HepG2 (cell line): ENCODE measurements around the gene TACO1. TPM values are rescaled to one million over a fixed set of nuclear protein-coding genes. Genes with fewer than 3 reads are reported as not detected.
A peak's percentile ranks its signal among the peaks of the same experiment; 100 is the strongest.

ENCODE experiments used
- BCLAF1 ChIP-seq: fragments of 450-650 bp; IDR thresholded peaks from 2 replicates; pipeline ENCODE4 v1.6.1; 2017; ENCODE audit warnings: mild to moderate bottlenecking
- DBP ChIP-seq: sonication (generic); formaldehyde crosslinking; IDR thresholded peaks from 2 replicates; pipeline ENCODE4 v1.4.0; 2020; ENCODE audit warnings: missing genetic modification reagents; ENCODE audit errors: not compliant biosample characterization
- FOXA3 ChIP-seq: IDR thresholded peaks from 2 replicates; pipeline ENCODE4 v1.6.1; 2016; ENCODE audit warnings: missing genetic modification reagents, missing compliant biosample characterization
- HMG20B ChIP-seq: conservative IDR thresholded peaks from 2 replicates; pipeline ENCODE4 v1.6.1; 2016; ENCODE audit warnings: missing genetic modification reagents, missing compliant biosample characterization
- KDM4B ChIP-seq: sonication (generic); formaldehyde crosslinking; IDR thresholded peaks from 2 replicates; pipeline ENCODE4 v1.4.0; 2020; ENCODE audit warnings: missing genetic modification reagents
- NR2F1 ChIP-seq, 2 experiments: fragments of 450-650 bp in 1 of 2; formaldehyde crosslinking in 1 of 2; IDR thresholded peaks; 2 replicates each; pipeline versions ENCODE4 v1.5.0 to v1.6.1; 2016 to 2020; ENCODE audit warnings: mild to moderate bottlenecking in 1 of 2, missing compliant biosample characterization in 1 of 2, missing genetic modification reagents in 1 of 2, moderate library complexity in 1 of 2
- PAXIP1 ChIP-seq: sonication (generic); formaldehyde crosslinking; conservative IDR thresholded peaks from 2 replicates; pipeline ENCODE4 v1.4.0; 2020; ENCODE audit warnings: mild to moderate bottlenecking, missing genetic modification reagents, moderate library complexity
- SALL2 ChIP-seq: sonication (generic); formaldehyde crosslinking; IDR thresholded peaks from 2 replicates; pipeline ENCODE4 v1.8.1; 2023; ENCODE audit warnings: mild to moderate bottlenecking, missing genetic modification reagents, inconsistent platforms
- SMAD3 ChIP-seq: sonication (generic); formaldehyde crosslinking; IDR thresholded peaks from 2 replicates; pipeline ENCODE4 v1.4.0; 2020; ENCODE audit warnings: missing genetic modification reagents
- SOX13 ChIP-seq, 3 experiments: fragments of 450-650 bp in 1 of 3; sonication (generic) in 1 of 3; formaldehyde crosslinking in 1 of 3; IDR thresholded peaks in 2 of 3; conservative IDR thresholded peaks in 1 of 3; 2 replicates each; pipeline versions ENCODE4 v1.5.0 to v1.6.1; 2016 to 2020; ENCODE audit warnings: antibody characterized with exemption in 1 of 3, mild to moderate bottlenecking in 1 of 3, missing compliant biosample characterization in 1 of 3, missing genetic modification reagents in 1 of 3, moderate library complexity in 1 of 3
- TAF1 ChIP-seq: sonication (generic); formaldehyde crosslinking; IDR thresholded peaks from 2 replicates; pipeline ENCODE4 v1.4.0; 2020; ENCODE audit warnings: missing genetic modification reagents
- TRIM24 ChIP-seq: sonication (generic); formaldehyde crosslinking; IDR thresholded peaks from 2 replicates; pipeline ENCODE4 v1.8.0; 2022; ENCODE audit warnings: mild to moderate bottlenecking, missing genetic modification reagents
- WIZ ChIP-seq: sonication (generic); formaldehyde crosslinking; IDR thresholded peaks from 2 replicates; pipeline ENCODE4 v1.5.1; 2020; ENCODE audit warnings: mild to moderate bottlenecking, missing genetic modification reagents
- ZFAT ChIP-seq: sonication (generic); formaldehyde crosslinking; conservative IDR thresholded peaks from 2 replicates; pipeline ENCODE4 v1.8.1; 2023; ENCODE audit warnings: missing genetic modification reagents, inconsistent platforms
- ZFY ChIP-seq: sonication (generic); formaldehyde crosslinking; IDR thresholded peaks from 2 replicates; pipeline ENCODE4 v1.4.0; 2020; ENCODE audit warnings: missing genetic modification reagents
- ZNF280D ChIP-seq: sonication (generic); formaldehyde crosslinking; IDR thresholded peaks from 2 replicates; pipeline ENCODE4 v1.5.1; 2020; ENCODE audit warnings: mild to moderate bottlenecking, missing genetic modification reagents
- ZNF292 ChIP-seq: sonication (generic); formaldehyde crosslinking; IDR thresholded peaks from 2 replicates; pipeline ENCODE4 v1.8.1; 2022; ENCODE audit warnings: mild to moderate bottlenecking, low read depth, missing genetic modification reagents, borderline replicate concordance
- ZNF468 ChIP-seq: sonication (generic); formaldehyde crosslinking; IDR thresholded peaks from 2 replicates; pipeline ENCODE4 v1.8.0; 2022; ENCODE audit warnings: mild to moderate bottlenecking, moderate library complexity, missing genetic modification reagents
- polyA plus RNA-seq, 8 experiments: library from polyadenylated mRNA; depleted of rRNA in 3 of 8; stranded (reverse) in 7 of 8; unstranded in 1 of 8; fragments of >200 nt; fragmentation: Illumina TruSeq in 4 of 8; extraction: Trizol in 4 of 8; gene quantifications; 2 replicates each; pipeline versions ENCODE4 v1.2.1 to v1.2.3, GENCODE V29; 2011 to 2016; ENCODE audit warnings: low read depth in 4 of 8, missing spikeins in 1 of 8, mixed read lengths in 1 of 8; ENCODE audit not compliant: insufficient read depth in 1 of 8
- total RNA-seq, 5 experiments: library from RNA; depleted of rRNA; stranded (reverse); fragments of >200 nt; fragmentation: Illumina TruSeq; extraction: Trizol; gene quantifications; 2 replicates each; pipeline ENCODE4 v1.2.3, GENCODE V29; 2016; ENCODE audit warnings: low read depth in 1 of 5

The TACO1 gene
- total and polyA plus RNA-seq, 2 of the 13 experiments (the other 11 are each of a cell fraction or from before 2014, with no cell fraction given): 34.7 to 53.6 TPM

GRCh38 chr17:63578027-63578768 is 22.5 kb upstream of the TACO1 start (continued):
- peak; percentile 97 for TF ChIP-seq PAXIP1 (CRISPR knock-in tag)
- TF ChIP-seq SMAD3 (CRISPR knock-in tag): peak; percentile 53; the same call in 1 of the 2 replicates
- no peak for TF ChIP-seq BCLAF1
- peak; percentile 43 for TF ChIP-seq KDM4B (CRISPR knock-in tag)
- TF ChIP-seq SALL2: no peak
- peak; percentile 94 for TF ChIP-seq FOXA3 (CRISPR knock-in tag)
- peak; percentile 84; the same call in 1 of the 2 replicates for TF ChIP-seq HMG20B (CRISPR knock-in tag)
- peak; percentile 87; the same call in 1 of the 2 replicates for TF ChIP-seq WIZ
- TF ChIP-seq ZNF468 (CRISPR knock-in tag): peak; percentile 82; the same call in 1 of the 2 replicates
- peak; percentile 10 to 90; a peak in 3 of 4 replicates for TF ChIP-seq NR2F1 (CRISPR knock-in tag; IDR thresholded peaks at IDR 0.05)
- peak; percentile 10; the same call in 1 of the 2 replicates for TF ChIP-seq TAF1 (CRISPR knock-in tag)
- TF ChIP-seq ZFAT (CRISPR knock-in tag): no peak
- TF ChIP-seq ZNF292 (CRISPR knock-in tag): peak; percentile 86; the same call in 1 of the 2 replicates
- TF ChIP-seq ZFY (CRISPR knock-in tag): peak; percentile 18; the same call in 1 of the 2 replicates
- no peak for TF ChIP-seq DBP (CRISPR knock-in tag)
- no peak for TF ChIP-seq TRIM24 (CRISPR knock-in tag)
- TF ChIP-seq ZNF280D (CRISPR knock-in tag): peak; percentile 99
- peak; percentile 71; the same call in 1 of the 2 replicates for TF ChIP-seq SOX13 (IDR thresholded peaks at IDR 0.05)
- TF ChIP-seq SOX13 (CRISPR knock-in tag; conservative IDR thresholded peaks at IDR 0.05 in 1 of 2, IDR thresholded peaks at IDR 0.05 in 1 of 2): peak in 1 of 2 experiments; percentile 89; a peak in 2 of 4 replicates
